Myocyte (in vitro differentiated cells): ENCODE data around the gene VPREB1. TPM values are rescaled to one million over a fixed set of nuclear protein-coding genes. Genes with fewer than 3 reads are reported as not detected.
"Not testable (repeated sequence)": the region's sequence is repeated elsewhere in the genome, so short reads cannot be mapped to it uniquely, and the experiment has no call there.

Experiments
- DNase-seq: peaks from one replicate; pipeline ENCODE4 v3.0.0-alpha.2; 2012; ENCODE audit warnings: low read depth
- polyA plus RNA-seq: library from polyadenylated mRNA; unstranded; fragments of >200 nt; gene quantifications from one replicate; pipeline ENCODE4 v1.2.1, GENCODE V29; 2012; ENCODE audit warnings: missing spikeins
- total RNA-seq: library from RNA; depleted of rRNA; stranded (reverse); fragments of >200 nt; gene quantifications from 2 replicates; pipeline ENCODE4 v1.2.3, GENCODE V29; 2014

VPREB1 gene
- total RNA-seq: not detected in 2 replicates
- not detected for polyA plus RNA-seq

- no peak for DNase-seq
Observed at GRCh38 chr22:22244316-22245250, at the start of gene VPREB1. VPREB1 (plus strand) TSS chr22:22244786; CDS start chr22:22244814, 28 bp downstream.

- DNase-seq: no peak
Observed at GRCh38 chr22:22194931-22195264, 49.7 kb upstream of the VPREB1 start.

GRCh38 chr22:22195265-22196017 lies 49.1 kb upstream of the VPREB1 start:
- peak; percentile 51 for DNase-seq

GRCh38 chr22:22196018-22196533 lies 48.5 kb upstream of the VPREB1 start:
- no peak for DNase-seq

- DNase-seq: no peak
Observed at GRCh38 chr22:22196833-22197477, 47.6 kb upstream of the VPREB1 start.

GRCh38 chr22:22197993-22198402 lies 46.6 kb upstream of the VPREB1 start:
- DNase-seq: no peak

GRCh38 chr22:22198751-22199150 lies 45.8 kb upstream of the VPREB1 start:
- DNase-seq: no peak

- DNase-seq: no peak
Observed at GRCh38 chr22:22199634-22200033, 45.0 kb upstream of the VPREB1 start.

GRCh38 chr22:22200569-22201184 lies 43.9 kb upstream of the VPREB1 start:
- no peak for DNase-seq

- peak; percentile 61 for DNase-seq
Observed at GRCh38 chr22:22201185-22201929, 43.2 kb upstream of the VPREB1 start.

- no peak for DNase-seq
Observed at GRCh38 chr22:22201930-22202343, 42.6 kb upstream of the VPREB1 start.

- DNase-seq: no peak
Observed at GRCh38 chr22:22203048-22203971, 41.3 kb upstream of the VPREB1 start.

- peak; percentile 80 for DNase-seq
Observed at GRCh38 chr22:22207845-22208564, 36.6 kb upstream of the VPREB1 start.

- no peak for DNase-seq
Observed at GRCh38 chr22:22208652-22209051, 35.9 kb upstream of the VPREB1 start.

GRCh38 chr22:22209080-22209640 lies 35.4 kb upstream of the VPREB1 start:
- not testable (repeated sequence) for DNase-seq

- DNase-seq: no peak
Observed at GRCh38 chr22:22210375-22210774, 34.2 kb upstream of the VPREB1 start.

- no peak for DNase-seq
Observed at GRCh38 chr22:22210889-22211833, 33.4 kb upstream of the VPREB1 start.
